ENCODE measurements around the gene RNF220.

DNA sequence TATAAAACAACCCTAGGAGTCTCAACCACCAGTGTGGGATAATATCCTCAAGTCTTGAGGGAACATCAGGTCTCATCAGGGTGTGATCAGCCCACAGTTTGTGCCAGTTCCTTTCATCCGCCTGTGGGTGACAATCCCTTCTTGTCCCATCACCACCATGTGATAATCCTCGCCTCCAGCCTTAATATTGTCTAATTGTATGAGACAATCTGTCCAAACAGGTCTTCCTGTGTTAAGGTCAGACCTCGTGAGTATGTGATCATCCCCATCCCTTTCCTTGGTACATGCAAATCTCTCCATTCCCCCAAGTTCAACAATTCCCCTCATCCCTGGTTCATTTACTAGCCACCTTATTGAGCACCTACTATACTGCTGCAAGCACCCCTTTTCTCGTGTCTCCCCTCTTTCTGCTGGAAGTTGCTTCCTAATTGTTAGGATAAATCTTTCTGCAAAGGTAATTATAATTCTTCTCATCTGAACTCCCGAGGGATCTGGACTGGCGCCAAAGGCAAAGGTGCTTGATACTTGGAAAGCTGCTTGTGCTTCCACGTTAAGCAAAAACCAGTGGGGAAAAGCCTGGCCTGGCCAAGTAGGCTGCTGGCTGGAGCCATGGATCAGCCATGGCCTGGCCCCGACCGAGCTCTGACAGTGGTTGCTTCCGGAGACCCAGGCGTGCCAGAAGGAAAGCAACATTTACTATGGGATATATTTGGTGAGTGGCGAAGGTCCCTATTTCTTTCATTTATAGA, 92.5 kb downstream of the RNF220 start:
- no peak for TF ChIP-seq OSR1 (CRISPR knock-in tag; IDR thresholded peaks at IDR 0.05)
- no peak for TF ChIP-seq BACH2 (CRISPR knock-in tag; IDR thresholded peaks at IDR 0.05; ENCODE audit: borderline replicate concordance)
- TF ChIP-seq ZC3H10 (CRISPR knock-in tag; IDR thresholded peaks at IDR 0.05), result no peak

Data from SK-N-SH treated with all-trans-retinoic acid at 6 μM for 48 hours (cell line).